Activated CD8-positive, alpha-beta memory T cell treated with anti-CD3 and anti-CD28 coated beads, Interleukin-2, amount 10 ng/mL, durations not matched to agents 7 days and 5 days (primary cell): ENCODE measurements around the gene CLTA. TPM values are rescaled to one million over a fixed set of nuclear protein-coding genes. Genes with fewer than 3 reads are reported as not detected.
"Not testable (repeated sequence)": the region's sequence is repeated elsewhere in the genome, so short reads cannot be mapped to it uniquely, and the experiment has no call there.

Experiments
- ATAC-seq: fragments of 150-1000 bp; cut with Tn5 transposase; one replicate; pipeline ENCODE4 v1.10.0; 2021; ENCODE audit warnings: moderate library complexity
- CTCF ChIA-PET: fragments of 350-600 bp; sonication (Branson Sonifier 250); formaldehyde crosslinking; loops from one replicate; lab custom pipeline; 2021; ENCODE audit warnings: antibody characterized with exemption; lab: Charles Lee
- DNase-seq: peaks from one replicate; pipeline ENCODE4 v3.0.0-alpha.2; 2020
- H3K27ac Mint-ChIP-seq: one replicate; pipeline ENCODE4 v1.8.0; 2021; ENCODE audit warnings: mild to moderate bottlenecking, mixed read lengths
- H3K27me3 Mint-ChIP-seq: one replicate; pipeline ENCODE4 v1.8.0; 2021; ENCODE audit warnings: mixed read lengths
- H3K36me3 Mint-ChIP-seq: one replicate; pipeline ENCODE4 v1.8.0; 2021; ENCODE audit warnings: mild to moderate bottlenecking, mixed read lengths
- H3K4me1 Mint-ChIP-seq: one replicate; pipeline ENCODE4 v1.8.0; 2021; ENCODE audit warnings: mixed read lengths
- H3K4me3 Mint-ChIP-seq: one replicate; pipeline ENCODE4 v1.8.0; 2021; ENCODE audit warnings: mild to moderate bottlenecking, moderate library complexity, mixed read lengths
- H3K9me3 Mint-ChIP-seq: one replicate; pipeline ENCODE4 v1.8.0; 2022; ENCODE audit warnings: low read depth, mixed read lengths
- total RNA-seq, 2 experiments: library from RNA; stranded (reverse); gene quantifications; one replicate each; pipeline ENCODE4 v1.2.3, GENCODE V29; 2021

The CLTA gene
- total RNA-seq, 2 experiments from 2014 or later = 156 to 177 TPM

DNA sequence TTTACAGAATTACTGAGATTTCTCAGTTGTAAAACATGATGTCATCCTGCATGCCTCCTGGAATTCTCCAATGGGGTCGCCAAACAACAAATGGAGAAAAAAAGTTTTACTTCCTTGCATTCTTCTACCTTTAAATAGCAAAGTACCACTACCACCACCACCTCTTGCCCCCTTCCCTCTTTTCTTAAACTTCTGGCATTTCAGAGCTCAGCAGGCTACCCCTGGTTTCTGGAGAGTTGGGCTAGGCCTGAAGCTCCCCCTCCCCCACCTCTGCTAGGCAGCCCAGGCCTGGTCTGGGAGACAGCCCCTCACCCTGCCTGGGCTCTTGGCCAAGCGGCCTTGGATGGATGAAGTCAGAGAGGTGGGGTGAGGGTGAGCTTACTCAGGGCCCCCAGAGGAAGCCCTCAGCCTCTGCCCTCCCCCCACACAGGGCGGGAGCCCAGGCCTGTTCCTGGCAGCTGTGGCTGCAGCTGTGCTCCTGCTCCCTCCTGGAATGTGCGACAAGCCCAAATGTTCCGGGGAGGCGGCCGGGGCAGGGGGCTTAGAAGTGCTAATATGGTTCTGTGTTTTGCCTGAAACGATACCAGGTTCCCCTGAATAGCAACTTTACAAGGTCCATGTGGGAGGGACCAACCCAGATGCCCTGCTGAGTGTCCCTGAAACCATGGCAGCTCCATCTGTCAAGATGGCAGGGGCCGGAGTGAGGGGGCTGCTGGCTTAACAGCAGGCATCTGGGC is 27.5 kb upstream of the CLTA start:
- Mint-ChIP-seq H3K9me3 (no peaks in the 10 kb centered on the region), H3K27ac (no peak overlapping the region), H3K36me3 (peaks cover 11% of the 10 kb centered on the region), H3K4me3 (no peak overlapping the region), H3K4me1 (peaks cover 7% of the 10 kb centered on the region), H3K27me3 (peaks cover 15% of the 10 kb centered on the region)
- CTCF ChIA-PET = interaction anchor here (0.6 to 9.6 kb wide), 11 partner anchors 7 to 75 kb away, joined by 3 to 295 read pairs (median 5); partner anchors contain the start of gene CLTA
- DNase-seq = no peak
- no peak for ATAC-seq

DNA sequence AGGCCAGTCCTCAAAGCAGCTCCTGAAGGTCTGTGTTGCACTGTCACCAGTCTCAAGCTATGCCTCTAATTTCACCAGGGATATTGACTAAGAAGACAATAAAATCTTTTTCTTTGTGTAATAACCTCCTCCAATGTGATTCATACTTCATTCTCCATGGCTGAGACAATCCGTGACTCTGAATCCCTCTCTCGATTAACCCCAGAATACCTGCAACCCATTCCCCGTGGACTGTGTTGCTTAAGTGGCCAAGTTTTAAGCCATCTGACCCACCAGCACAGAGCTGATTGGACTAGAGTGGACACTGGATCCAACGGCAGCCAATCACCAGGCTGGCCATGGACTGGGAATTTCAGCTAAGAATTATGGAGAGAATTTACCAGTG is 26.9 kb upstream of the CLTA start:
- H3K27ac Mint-ChIP-seq = no peak overlapping the region
- H3K4me3 Mint-ChIP-seq = no peak overlapping the region
- H3K9me3 Mint-ChIP-seq = no peaks in the 10 kb centered on the region
- H3K27me3 Mint-ChIP-seq = peaks cover 17% of the 10 kb centered on the region
- DNase-seq = no peak
- CTCF ChIA-PET = interaction anchor here (0.6 to 9.6 kb wide), 13 partner anchors 8 to 156 kb away, joined by 3 to 295 read pairs (median 4); partner anchors contain the start of gene CLTA
- ATAC-seq = no peak
- peaks cover 7% of the 10 kb centered on the region for H3K4me1 Mint-ChIP-seq
- peaks cover 7% of the 10 kb centered on the region for H3K36me3 Mint-ChIP-seq

GRCh38 chr9:36164372-36164771 is 26.3 kb upstream of the CLTA start:
- CTCF ChIA-PET = interaction anchor here (0.9 to 9.6 kb wide), 12 partner anchors 8 to 156 kb away, joined by 3 to 295 read pairs (median 4); partner anchors contain the start of genes CLTA and GLIPR2
- no peak for DNase-seq
- no peak for ATAC-seq
- no peaks in the 10 kb centered on the region for H3K9me3 Mint-ChIP-seq
- H3K4me3 Mint-ChIP-seq = no peak overlapping the region
- H3K27ac Mint-ChIP-seq = no peak overlapping the region
- H3K4me1 Mint-ChIP-seq = peaks cover 7% of the 10 kb centered on the region
- H3K36me3 Mint-ChIP-seq = peaks cover 4% of the 10 kb centered on the region
- peaks cover 22% of the 10 kb centered on the region for H3K27me3 Mint-ChIP-seq

GRCh38 chr9:36164989-36165388 is 25.7 kb upstream of the CLTA start:
- Mint-ChIP-seq H3K4me3 (no peak overlapping the region), H3K36me3 (peaks cover 4% of the 10 kb centered on the region), H3K4me1 (peaks cover 7% of the 10 kb centered on the region), H3K27ac (no peak overlapping the region), H3K9me3 (no peaks in the 10 kb centered on the region), H3K27me3 (peaks cover 25% of the 10 kb centered on the region)
- ATAC-seq = no peak
- CTCF ChIA-PET = interaction anchor here (0.9 to 9.6 kb wide), 14 partner anchors 9 to 157 kb away, joined by 3 to 295 read pairs (median 6); partner anchors contain the start of genes CLTA, GLIPR2 and RECK
- DNase-seq = no peak

DNA sequence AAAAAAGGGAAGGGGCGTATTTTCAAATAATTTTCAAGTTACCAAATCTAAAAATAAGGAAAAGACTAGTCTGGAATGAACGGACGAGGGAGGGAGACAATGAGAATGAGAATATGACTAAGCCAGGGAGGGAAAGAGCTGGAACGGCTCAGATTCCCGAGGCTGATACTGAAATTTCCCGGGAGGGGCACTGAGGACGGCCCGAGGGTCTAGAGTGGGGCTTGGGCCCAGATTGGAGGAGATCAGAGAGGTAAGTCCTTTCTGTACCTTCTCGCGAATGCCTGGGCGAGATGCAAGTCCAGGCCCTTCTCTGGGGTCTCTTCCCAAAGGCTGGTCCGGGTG is 24.9 kb upstream of the CLTA start:
- Mint-ChIP-seq H3K36me3 (no peaks in the 10 kb centered on the region), H3K9me3 (no peaks in the 10 kb centered on the region), H3K27me3 (peaks cover 25% of the 10 kb centered on the region), H3K4me3 (peak overlapping the region; percentile 9), H3K27ac (no peak overlapping the region), H3K4me1 (peaks cover 7% of the 10 kb centered on the region)
- DNase-seq (no peak), ATAC-seq (no peak)
- CTCF ChIA-PET = interaction anchor here (1.1 to 9.6 kb wide), 15 partner anchors 10 to 176 kb away, joined by 4 to 295 read pairs (median 13); partner anchors contain the start of genes CLTA, GLIPR2 and RECK

DNA sequence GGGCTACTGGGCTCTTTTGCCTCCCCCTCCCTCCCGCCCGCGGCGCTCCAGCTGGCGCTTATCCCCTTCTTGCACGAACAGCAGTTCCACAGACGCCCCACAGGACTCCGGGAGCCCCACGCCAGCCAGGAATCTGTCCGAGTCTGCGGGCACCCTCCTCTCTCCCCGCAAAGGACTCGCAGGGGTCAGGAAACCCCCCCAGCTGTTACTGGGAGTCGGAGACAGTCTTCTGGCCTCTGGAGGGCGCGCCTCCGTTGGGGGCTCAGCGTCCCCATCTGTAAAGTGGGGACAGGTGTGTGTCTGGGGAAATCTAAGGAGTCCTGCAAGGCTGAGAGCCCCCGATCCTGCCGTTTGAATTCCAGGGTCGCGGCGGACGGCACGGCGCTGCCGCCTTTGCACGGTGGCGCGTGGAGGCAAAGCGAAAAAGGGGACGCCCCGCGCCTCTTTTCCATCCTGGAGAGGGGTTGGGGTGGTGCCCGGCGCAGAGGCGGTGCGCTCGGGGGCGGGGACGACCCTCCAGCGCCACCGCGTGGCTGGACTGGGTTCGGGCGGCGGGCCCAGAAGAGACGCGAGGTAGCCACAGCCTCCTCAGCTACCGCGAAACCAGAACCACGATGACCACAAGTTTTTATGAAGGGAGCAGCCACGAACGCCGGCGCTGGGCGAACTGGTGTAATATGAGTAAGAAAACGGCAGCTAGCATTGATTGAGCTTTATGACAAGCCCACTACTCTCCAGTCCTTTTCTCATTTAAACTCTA is 24.4 kb upstream of the CLTA start:
- Mint-ChIP-seq H3K4me1 (peaks cover 7% of the 10 kb centered on the region), H3K27ac (peak overlapping the region; percentile 46), H3K36me3 (no peaks in the 10 kb centered on the region), H3K9me3 (no peaks in the 10 kb centered on the region), H3K27me3 (peaks cover 26% of the 10 kb centered on the region), H3K4me3 (peak overlapping the region; percentile 64)
- DNase-seq (peak; percentile 88), ATAC-seq (peak; percentile 98)
- CTCF ChIA-PET = interaction anchor here (0.6 to 9.6 kb wide), 32 partner anchors 10 to 307 kb away, joined by 3 to 295 read pairs (median 5); partner anchors contain the start of genes CLTA, GLIPR2 and RECK

- H3K4me3 Mint-ChIP-seq = no peak within 1 kb of the TSS
- DNase-seq = no peak
- peaks cover 30% of the 10 kb centered on the region for H3K27me3 Mint-ChIP-seq
- H3K27ac Mint-ChIP-seq = no peak within 1 kb of the TSS
- H3K36me3 Mint-ChIP-seq = no peaks in the 10 kb centered on the region
- no peaks in the 10 kb centered on the region for H3K9me3 Mint-ChIP-seq
- ATAC-seq = no peak
- CTCF ChIA-PET = interaction anchor here (0.9 to 9.6 kb wide), 5 partner anchors 21 to 159 kb away, joined by 3 to 295 read pairs (median 5); partner anchors contain the start of gene CLTA
- H3K4me1 Mint-ChIP-seq = peaks cover 7% of the 10 kb centered on the region
Observed at GRCh38 chr9:36169166-36169565, 21.6 kb upstream of the CLTA start, which contains the start of gene CCIN. TSS of gene CCIN (plus strand) at chr9:36169388. CDS start at chr9:36169503, 115 bp downstream.

- H3K9me3 Mint-ChIP-seq = no peaks in the 10 kb centered on the region
- DNase-seq (no peak), ATAC-seq (no peak)
- H3K4me1 Mint-ChIP-seq = peaks cover 8% of the 10 kb centered on the region
- H3K27ac Mint-ChIP-seq = no peak overlapping the region
- H3K27me3 Mint-ChIP-seq = peaks cover 30% of the 10 kb centered on the region
- CTCF ChIA-PET = interaction anchor here (0.9 to 9.6 kb wide), 5 partner anchors 20 to 159 kb away, joined by 3 to 295 read pairs (median 5); partner anchors contain the start of gene CLTA
- H3K4me3 Mint-ChIP-seq = no peak overlapping the region
- H3K36me3 Mint-ChIP-seq = no peaks in the 10 kb centered on the region
Observed at GRCh38 chr9:36169708-36170107, 21.0 kb upstream of the CLTA start.

DNA sequence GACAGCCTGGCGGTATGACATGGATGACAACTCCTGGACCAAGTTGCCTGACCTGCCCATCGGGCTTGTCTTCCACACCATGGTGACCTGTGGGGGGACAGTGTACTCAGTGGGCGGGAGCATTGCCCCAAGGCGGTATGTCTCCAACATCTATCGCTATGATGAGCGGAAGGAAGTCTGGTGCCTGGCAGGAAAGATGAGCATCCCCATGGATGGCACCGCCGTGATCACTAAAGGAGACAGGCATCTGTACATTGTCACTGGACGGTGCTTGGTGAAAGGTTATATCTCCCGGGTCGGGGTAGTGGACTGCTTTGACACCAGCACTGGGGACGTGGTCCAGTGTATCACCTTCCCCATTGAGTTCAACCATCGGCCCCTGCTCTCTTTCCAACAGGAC is 20.2 kb upstream of the CLTA start:
- H3K4me3 Mint-ChIP-seq = no peak overlapping the region
- CTCF ChIA-PET = interaction anchor here (1.5 to 9.6 kb wide), 2 partner anchors 67 to 158 kb away, joined by 4 to 295 read pairs; no protein-coding TSS in a partner anchor
- DNase-seq (no peak), ATAC-seq (no peak)
- peaks cover 26% of the 10 kb centered on the region for H3K27me3 Mint-ChIP-seq
- no peaks in the 10 kb centered on the region for H3K36me3 Mint-ChIP-seq
- H3K9me3 Mint-ChIP-seq = no peaks in the 10 kb centered on the region
- no peak overlapping the region for H3K27ac Mint-ChIP-seq
- H3K4me1 Mint-ChIP-seq = peaks cover 7% of the 10 kb centered on the region

DNA sequence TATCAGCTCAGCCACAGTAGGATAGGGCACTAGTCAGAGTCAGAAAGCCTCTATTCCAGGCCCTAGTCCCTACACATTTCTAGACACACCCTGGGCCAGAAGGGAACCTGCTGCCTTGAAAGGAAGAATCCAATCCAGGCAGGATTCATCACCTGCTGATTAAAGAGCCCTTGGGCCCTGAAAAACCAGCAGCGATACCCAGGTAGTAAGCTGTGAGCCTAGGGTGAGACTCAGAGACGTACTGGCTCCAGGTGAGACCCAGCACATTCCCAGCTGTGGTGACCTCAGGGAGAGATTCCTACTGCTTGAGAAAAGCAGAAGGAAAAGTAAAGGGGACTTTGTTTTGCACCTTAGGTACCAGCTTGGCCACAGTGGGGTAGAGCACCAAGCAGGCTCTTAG is 16.9 kb upstream of the CLTA start:
- Mint-ChIP-seq H3K27me3 (peaks cover 13% of the 10 kb centered on the region), H3K4me1 (peaks cover 9% of the 10 kb centered on the region), H3K9me3 (no peaks in the 10 kb centered on the region), H3K4me3 (no peak overlapping the region), H3K27ac (no peak overlapping the region), H3K36me3 (no peaks in the 10 kb centered on the region)
- DNase-seq = no peak
- ATAC-seq = no peak
- CTCF ChIA-PET = no interaction called here

DNA sequence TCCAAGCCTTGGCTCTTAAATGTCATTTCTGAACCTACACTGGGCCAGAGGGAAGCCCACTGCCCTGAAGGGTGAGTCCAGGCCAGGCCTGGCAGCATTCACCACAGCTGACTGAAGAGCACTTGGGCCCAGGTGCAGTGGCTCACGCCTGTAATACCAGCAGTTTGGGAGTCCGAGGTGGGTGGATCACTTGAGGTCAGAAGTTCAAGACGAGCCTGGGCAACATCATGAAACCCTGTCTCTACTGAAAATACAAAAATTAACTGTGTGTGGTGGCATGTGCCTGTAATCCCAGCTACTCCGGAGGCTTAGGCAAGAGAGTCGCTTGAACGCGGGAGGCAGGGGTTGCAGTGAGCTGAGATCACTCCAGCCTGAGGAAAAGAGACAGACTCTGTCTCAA is 16.4 kb upstream of the CLTA start:
- Mint-ChIP-seq H3K9me3 (no peaks in the 10 kb centered on the region), H3K27ac (no peak overlapping the region), H3K27me3 (peaks cover 9% of the 10 kb centered on the region), H3K4me1 (peaks cover 13% of the 10 kb centered on the region), H3K36me3 (no peaks in the 10 kb centered on the region), H3K4me3 (no peak overlapping the region)
- CTCF ChIA-PET = no interaction called here
- ATAC-seq = no peak
- DNase-seq = no peak

- H3K27ac Mint-ChIP-seq = no peak overlapping the region
- H3K27me3 Mint-ChIP-seq = peaks cover 7% of the 10 kb centered on the region
- H3K4me1 Mint-ChIP-seq = peaks cover 13% of the 10 kb centered on the region
- no peak for ATAC-seq
- H3K4me3 Mint-ChIP-seq = no peak overlapping the region
- H3K36me3 Mint-ChIP-seq = no peaks in the 10 kb centered on the region
- CTCF ChIA-PET = interaction anchor here (1.8 to 2.6 kb wide), 2 partner anchors 15 to 155 kb away, joined by 3 to 11 read pairs; partner anchors contain the start of gene CLTA
- no peaks in the 10 kb centered on the region for H3K9me3 Mint-ChIP-seq
- DNase-seq = no peak
Observed at GRCh38 chr9:36174731-36175130, 16.0 kb upstream of the CLTA start.

GRCh38 chr9:36175209-36175608 is 15.5 kb upstream of the CLTA start:
- H3K27ac Mint-ChIP-seq, H3K4me3 Mint-ChIP-seq, H3K27me3 Mint-ChIP-seq, H3K36me3 Mint-ChIP-seq, ATAC-seq, DNase-seq, H3K9me3 Mint-ChIP-seq: not testable (repeated sequence)
- H3K4me1 Mint-ChIP-seq = peaks cover 13% of the 10 kb centered on the region
- CTCF ChIA-PET = interaction anchor here (1.8 to 2.6 kb wide), 2 partner anchors 15 to 154 kb away, joined by 3 to 11 read pairs; partner anchors contain the start of gene CLTA
